H9 (cell line): ENCODE results near the gene CHL1. TPM values are rescaled to one million over a fixed set of nuclear protein-coding genes. Genes with fewer than 3 reads are reported as not detected.

Source experiments
- DNase-seq: peaks from one replicate; pipeline ENCODE4 v3.0.0-alpha.2; 2017
- H2AFZ ChIP-seq: one replicate; pipeline ENCODE4 v1.6.1; 2013; ENCODE audit warnings: mild to moderate bottlenecking, low read length, control low read depth, moderate library complexity
- H2AK5ac ChIP-seq: 2 replicates; pipeline ENCODE4 v1.6.1; 2013; ENCODE audit warnings: low read length, control low read depth, mixed read lengths; ENCODE audit not compliant: insufficient read length
- H2BK120ac ChIP-seq: one replicate; pipeline ENCODE4 v1.6.1; 2013; ENCODE audit warnings: low read depth, mild to moderate bottlenecking, low read length, control low read depth, inconsistent platforms; ENCODE audit not compliant: poor library complexity, severe bottlenecking
- H2BK12ac ChIP-seq: 2 replicates; pipeline ENCODE4 v1.6.1; 2013; ENCODE audit warnings: low read length, control low read depth, mixed read lengths, low read depth; ENCODE audit not compliant: insufficient read length
- H2BK15ac ChIP-seq: 2 replicates; pipeline ENCODE4 v1.6.1; 2013; ENCODE audit warnings: low read depth, low read length, control low read depth
- H2BK20ac ChIP-seq: one replicate; pipeline ENCODE4 v1.6.1; 2013; ENCODE audit warnings: low read depth, mild to moderate bottlenecking, low read length, control low read depth, inconsistent platforms; ENCODE audit not compliant: poor library complexity, severe bottlenecking
- H2BK5ac ChIP-seq: 2 replicates; pipeline ENCODE4 v1.6.1; 2013; ENCODE audit warnings: low read length, control low read depth, mixed read lengths; ENCODE audit not compliant: insufficient read length
- H3K14ac ChIP-seq: 2 replicates; pipeline ENCODE4 v1.6.1; 2013; ENCODE audit warnings: low read length, control low read depth; ENCODE audit not compliant: insufficient read depth
- H3K18ac ChIP-seq: 2 replicates; pipeline ENCODE4 v1.6.1; 2013; ENCODE audit warnings: low read depth, mild to moderate bottlenecking, mixed read lengths, low read length, control low read depth; ENCODE audit not compliant: insufficient read length
- H3K23ac ChIP-seq: 2 replicates; pipeline ENCODE4 v1.6.1; 2013; ENCODE audit warnings: low read length, control low read depth, mixed read lengths, low read depth; ENCODE audit not compliant: insufficient read length
- H3K23me2 ChIP-seq: 2 replicates; pipeline ENCODE4 v1.6.1; 2013; ENCODE audit warnings: low read depth, mild to moderate bottlenecking, mixed read lengths, low read length, control low read depth; ENCODE audit not compliant: insufficient read length, poor library complexity, severe bottlenecking
- H3K27ac ChIP-seq: 2 replicates; pipeline ENCODE4 v1.5.1; 2013; ENCODE audit warnings: low read length, control low read depth, mixed read lengths, low read depth; ENCODE audit not compliant: insufficient read length
- H3K27me3 ChIP-seq: 2 replicates; pipeline ENCODE4 v1.6.1; 2013; ENCODE audit warnings: low read length, control low read depth, inconsistent platforms; ENCODE audit not compliant: insufficient read depth
- H3K4ac ChIP-seq: 2 replicates; pipeline ENCODE4 v1.6.1; 2013; ENCODE audit warnings: low read depth, mild to moderate bottlenecking, control low read depth, inconsistent platforms, low read length, moderate library complexity
- H3K4me1 ChIP-seq: 2 replicates; pipeline ENCODE4 v1.6.1; 2013; ENCODE audit warnings: low read length, control low read depth, inconsistent platforms; ENCODE audit not compliant: insufficient read depth
- H3K4me2 ChIP-seq: 2 replicates; pipeline ENCODE4 v1.6.1; 2013; ENCODE audit warnings: low read length, control low read depth, mixed read lengths; ENCODE audit not compliant: insufficient read length, insufficient read depth
- H3K56ac ChIP-seq: 2 replicates; pipeline ENCODE4 v1.6.1; 2013; ENCODE audit warnings: low read depth, mild to moderate bottlenecking, mixed read lengths, low read length, control low read depth; ENCODE audit not compliant: insufficient read length
- H3K79me1 ChIP-seq: 2 replicates; pipeline ENCODE4 v1.6.1; 2013; ENCODE audit warnings: low read depth, mild to moderate bottlenecking, moderate library complexity, low read length, control low read depth, inconsistent platforms; ENCODE audit not compliant: insufficient read depth, poor library complexity, severe bottlenecking
- H3K79me2 ChIP-seq: 2 replicates; pipeline ENCODE4 v1.6.1; 2013; ENCODE audit warnings: low read length, control low read depth, inconsistent platforms; ENCODE audit not compliant: insufficient read depth
- H3K9ac ChIP-seq: 2 replicates; pipeline ENCODE4 v1.6.1; 2013; ENCODE audit warnings: low read length, control low read depth, mixed read lengths; ENCODE audit not compliant: insufficient read length; ENCODE audit errors: extremely low read depth
- H3K9me3 ChIP-seq: one replicate; pipeline ENCODE4 v1.6.1; 2013; ENCODE audit warnings: low read depth, low read length, inconsistent platforms; ENCODE audit not compliant: control insufficient read depth
- H3T11ph ChIP-seq: one replicate; pipeline ENCODE4 v1.6.1; 2013; ENCODE audit warnings: mild to moderate bottlenecking, low read length, control low read depth, inconsistent platforms
- H4K20me1 ChIP-seq: one replicate; pipeline ENCODE4 v1.6.1; 2013; ENCODE audit not compliant: control insufficient read depth, insufficient read length, insufficient read depth
- H4K5ac ChIP-seq: 2 replicates; pipeline ENCODE4 v1.6.1; 2013; ENCODE audit warnings: low read depth, mild to moderate bottlenecking, mixed read lengths, low read length, control low read depth; ENCODE audit not compliant: insufficient read length
- H4K8ac ChIP-seq: replicated peaks from 2 replicates; pipeline ENCODE4 v1.6.1; 2013; ENCODE audit warnings: low read length, control low read depth, mixed read lengths, low read depth; ENCODE audit not compliant: insufficient read length
- H4K91ac ChIP-seq: 2 replicates; pipeline ENCODE4 v1.6.1; 2013; ENCODE audit warnings: low read depth, mild to moderate bottlenecking, moderate library complexity, mixed read lengths, low read length, control low read depth; ENCODE audit not compliant: insufficient read length
- H3K27ac Mint-ChIP-seq, 3 experiments: 2 replicates in 2 of 3; 3 replicates in 1 of 3; pipeline ENCODE4 v1.8.0; 2020 to 2021; ENCODE audit warnings: mixed read lengths in 3 of 3, mild to moderate bottlenecking in 1 of 3, moderate library complexity in 1 of 3
- H3K27me3 Mint-ChIP-seq: 2 replicates; pipeline ENCODE4 v1.8.0; 2021; ENCODE audit warnings: low read depth, mild to moderate bottlenecking, moderate library complexity, mixed read lengths
- H3K36me3 Mint-ChIP-seq, 3 experiments: 2 replicates in 2 of 3; 3 replicates in 1 of 3; pipeline ENCODE4 v1.8.0; 2020 to 2021; ENCODE audit warnings: low read depth in 3 of 3, mixed read lengths in 3 of 3; ENCODE audit not compliant: insufficient read depth in 1 of 3
- H3K4me1 Mint-ChIP-seq, 2 experiments: 2 replicates each; pipeline ENCODE4 v1.8.0; 2020; ENCODE audit warnings: mixed read lengths in 2 of 2
- H3K4me3 Mint-ChIP-seq, 2 experiments: 2 replicates in 1 of 2; 3 replicates in 1 of 2; pipeline ENCODE4 v1.8.0; 2020 to 2021; ENCODE audit warnings: mild to moderate bottlenecking in 2 of 2, mixed read lengths in 2 of 2, moderate library complexity in 1 of 2
- H3K9me3 Mint-ChIP-seq, 2 experiments: 2 replicates in 1 of 2; 3 replicates in 1 of 2; pipeline ENCODE4 v1.8.0; 2020; ENCODE audit warnings: mild to moderate bottlenecking in 2 of 2, mixed read lengths in 2 of 2, moderate library complexity in 1 of 2
- WGBS: extraction: QIAGEN DNeasy Blood & Tissue Kit; methylation state at CpG from one replicate; pipeline ENCODE4 v1.1.7; 2013; ENCODE audit warnings: missing lambda C conversion rate, low lambda C conversion rate, mixed read lengths; ENCODE audit not compliant: insufficient read length; ENCODE audit errors: extremely low coverage; 5-methylcytosine and 5-hydroxymethylcytosine counted together
- total RNA-seq: library from RNA; stranded (reverse); gene quantifications from 2 replicates; pipeline ENCODE4 v1.2.1, GENCODE V29; 2021
- TF ChIP-seq, protein P1 (sequence below): fragments of 200-600 bp; sonication (generic); conservative IDR thresholded peaks from 3 replicates; pipeline ENCODE4 v1.8.0; 2021; ENCODE audit warnings: antibody characterized with exemption, mild to moderate bottlenecking

Gene CHL1
- total RNA-seq, 1 experiment from 2014 or later = not detected

- H3K27ac Mint-ChIP-seq = no peak overlapping the region
- H3K14ac ChIP-seq = no peak overlapping the region
- no peaks in the 10 kb centered on the region; the same call in 1 of the 2 replicates for H3K27me3 Mint-ChIP-seq
- no peak overlapping the region for H3K23ac ChIP-seq
- no peak overlapping the region for H2AK5ac ChIP-seq
- H3K79me2 ChIP-seq = no peaks in the 10 kb centered on the region; the same call in 1 of the 2 replicates
- no peak overlapping the region for H4K5ac ChIP-seq
- H3K27ac ChIP-seq = no peak overlapping the region
- H3K27me3 ChIP-seq = no peaks in the 10 kb centered on the region; the same call in 1 of the 2 replicates
- H4K20me1 ChIP-seq = no peaks in the 10 kb centered on the region
- H3T11ph ChIP-seq = no peak overlapping the region
- H3K79me1 ChIP-seq = no peaks in the 10 kb centered on the region
- DNase-seq = no peak
- H3K9me3 Mint-ChIP-seq = peaks cover 6% of the 10 kb centered on the region in 2 experiments; a peak in 4 of 5 replicates
- H3K56ac ChIP-seq = no peak overlapping the region
- H2BK12ac ChIP-seq = no peak overlapping the region
- no peak overlapping the region for H3K4me3 Mint-ChIP-seq
- H3K36me3 Mint-ChIP-seq = peaks cover 0 to 10% (median 4%) of the 10 kb centered on the region in 3 experiments; a peak in 4 of 7 replicates
- WGBS = no CpG with 5 or more reads among the region's 5 CpGs
- no peak overlapping the region for H4K91ac ChIP-seq
- no peak overlapping the region for H2BK5ac ChIP-seq
- TF ChIP-seq, protein P1, sequence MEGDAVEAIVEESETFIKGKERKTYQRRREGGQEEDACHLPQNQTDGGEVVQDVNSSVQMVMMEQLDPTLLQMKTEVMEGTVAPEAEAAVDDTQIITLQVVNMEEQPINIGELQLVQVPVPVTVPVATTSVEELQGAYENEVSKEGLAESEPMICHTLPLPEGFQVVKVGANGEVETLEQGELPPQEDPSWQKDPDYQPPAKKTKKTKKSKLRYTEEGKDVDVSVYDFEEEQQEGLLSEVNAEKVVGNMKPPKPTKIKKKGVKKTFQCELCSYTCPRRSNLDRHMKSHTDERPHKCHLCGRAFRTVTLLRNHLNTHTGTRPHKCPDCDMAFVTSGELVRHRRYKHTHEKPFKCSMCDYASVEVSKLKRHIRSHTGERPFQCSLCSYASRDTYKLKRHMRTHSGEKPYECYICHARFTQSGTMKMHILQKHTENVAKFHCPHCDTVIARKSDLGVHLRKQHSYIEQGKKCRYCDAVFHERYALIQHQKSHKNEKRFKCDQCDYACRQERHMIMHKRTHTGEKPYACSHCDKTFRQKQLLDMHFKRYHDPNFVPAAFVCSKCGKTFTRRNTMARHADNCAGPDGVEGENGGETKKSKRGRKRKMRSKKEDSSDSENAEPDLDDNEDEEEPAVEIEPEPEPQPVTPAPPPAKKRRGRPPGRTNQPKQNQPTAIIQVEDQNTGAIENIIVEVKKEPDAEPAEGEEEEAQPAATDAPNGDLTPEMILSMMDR = no peak
- H2BK20ac ChIP-seq = no peak overlapping the region
- no peak overlapping the region for H2AFZ ChIP-seq
- no peak overlapping the region for H4K8ac ChIP-seq
- H3K4me1 Mint-ChIP-seq = peaks cover 9 to 13% of the 10 kb centered on the region in 2 experiments
- no peaks in the 10 kb centered on the region for H3K23me2 ChIP-seq
- H3K4me1 ChIP-seq = no peaks in the 10 kb centered on the region; the same call in 1 of the 2 replicates
- no peak overlapping the region for H3K4me2 ChIP-seq
- no peak overlapping the region for H3K9ac ChIP-seq
- no peak overlapping the region for H2BK120ac ChIP-seq
- no peak overlapping the region for H3K4ac ChIP-seq
- H2BK15ac ChIP-seq = no peak overlapping the region
- H3K9me3 ChIP-seq = no peaks in the 10 kb centered on the region
- H3K18ac ChIP-seq = no peak overlapping the region
Measured at GRCh38 chr3:447671-448070, 251.1 kb downstream of the CHL1 start.
